Measurements from ENCODE around the gene RPL6.
A peak's percentile ranks its signal among the peaks of the same experiment; 100 is the strongest.

The RPL6 gene

GRCh38 chr12:112389228-112389627 lies 20.2 kb downstream of the RPL6 start:
- no peaks in the 10 kb centered on the region for H3K9me3 ChIP-seq (ENCODE audit: control insufficient read depth, insufficient read depth, low read length)
- H3K27me3 ChIP-seq (ENCODE audit: control insufficient read depth, low read length): no peaks in the 10 kb centered on the region
- peaks cover 15% of the 10 kb centered on the region for H3K4me1 ChIP-seq (ENCODE audit: control insufficient read depth, low read length)
- H3K4me3 ChIP-seq (ENCODE audit: low read length): no peak overlapping the region
- H3K4me2 ChIP-seq (ENCODE audit: low read length): no peak overlapping the region
- no peaks in the 10 kb centered on the region for H3K9me2 ChIP-seq (replicated peaks; ENCODE audit: control insufficient read depth, low read length)
- no peaks in the 10 kb centered on the region for H3F3A ChIP-seq (ENCODE audit: control insufficient read depth, insufficient read depth)
- no peak for TF ChIP-seq CTCF (IDR thresholded peaks at IDR 0.05; ENCODE audit: low read depth, low read length, poor library complexity, severe bottlenecking)
- TF ChIP-seq EZH2phosphoT487 (IDR thresholded peaks at IDR 0.05; ENCODE audit: borderline replicate concordance, low read length): no peak
- H3K79me2 ChIP-seq (ENCODE audit: control insufficient read depth, low read length): no peaks in the 10 kb centered on the region
- H3K36me3 ChIP-seq (ENCODE audit: control insufficient read depth, low read length): no peaks in the 10 kb centered on the region
- H3K27ac ChIP-seq (ENCODE audit: low read depth, low read length): no peak overlapping the region
- H4K20me1 ChIP-seq (ENCODE audit: control insufficient read depth, insufficient read depth, low read depth, low read length): no peaks in the 10 kb centered on the region

- H3K79me2 ChIP-seq (ENCODE audit: control insufficient read depth, low read length): peaks cover 2% of the 10 kb centered on the region
- H3K9me3 ChIP-seq (ENCODE audit: control insufficient read depth, insufficient read depth, low read length): no peaks in the 10 kb centered on the region
- no peaks in the 10 kb centered on the region for H3K9me2 ChIP-seq (replicated peaks; ENCODE audit: control insufficient read depth, low read length)
- no peak overlapping the region for H3K4me3 ChIP-seq (ENCODE audit: low read length)
- peaks cover 21% of the 10 kb centered on the region for H3K4me1 ChIP-seq (ENCODE audit: control insufficient read depth, low read length)
- H3K4me2 ChIP-seq (ENCODE audit: low read length): peak overlapping the region; percentile 64
- TF ChIP-seq CTCF (IDR thresholded peaks at IDR 0.05; ENCODE audit: low read depth, low read length, poor library complexity, severe bottlenecking) (no peak), EZH2phosphoT487 (IDR thresholded peaks at IDR 0.05; ENCODE audit: borderline replicate concordance, low read length) (no peak)
- H3F3A ChIP-seq (ENCODE audit: control insufficient read depth, insufficient read depth): no peaks in the 10 kb centered on the region
- H3K27me3 ChIP-seq (ENCODE audit: control insufficient read depth, low read length): no peaks in the 10 kb centered on the region
- no peaks in the 10 kb centered on the region for H4K20me1 ChIP-seq (ENCODE audit: control insufficient read depth, insufficient read depth, low read depth, low read length)
- H3K27ac ChIP-seq (ENCODE audit: low read depth, low read length): no peak overlapping the region
- H3K36me3 ChIP-seq (ENCODE audit: control insufficient read depth, low read length): no peaks in the 10 kb centered on the region
Observed at GRCh38 chr12:112386726-112387125, 22.7 kb downstream of the RPL6 start.

GRCh38 chr12:112382866-112383265 lies 26.5 kb downstream of the RPL6 start:
- Histone ChIP-seq H3K79me2 (ENCODE audit: control insufficient read depth, low read length) (peaks cover 40% of the 10 kb centered on the region), H4K20me1 (ENCODE audit: control insufficient read depth, insufficient read depth, low read depth, low read length) (peaks cover 11% of the 10 kb centered on the region), H3F3A (ENCODE audit: control insufficient read depth, insufficient read depth) (no peaks in the 10 kb centered on the region), H3K36me3 (ENCODE audit: control insufficient read depth, low read length) (peaks cover 4% of the 10 kb centered on the region; the same call in 1 of the 2 replicates), H3K4me1 (ENCODE audit: control insufficient read depth, low read length) (peaks cover 32% of the 10 kb centered on the region), H3K4me2 (ENCODE audit: low read length) (peak overlapping the region; percentile 99), H3K27ac (ENCODE audit: low read depth, low read length) (no peak overlapping the region; the same call in 1 of the 2 replicates), H3K4me3 (ENCODE audit: low read length) (peak overlapping the region; percentile 100), H3K27me3 (ENCODE audit: control insufficient read depth, low read length) (no peaks in the 10 kb centered on the region), H3K9me3 (ENCODE audit: control insufficient read depth, insufficient read depth, low read length) (no peaks in the 10 kb centered on the region), H3K9me2 (replicated peaks; ENCODE audit: control insufficient read depth, low read length) (no peaks in the 10 kb centered on the region)
- TF ChIP-seq CTCF (IDR thresholded peaks at IDR 0.05; ENCODE audit: low read depth, low read length, poor library complexity, severe bottlenecking) (no peak), EZH2phosphoT487 (IDR thresholded peaks at IDR 0.05; ENCODE audit: borderline replicate concordance, low read length) (no peak)

Measured in DOHH2 (cell line).